SK-N-SH treated with all-trans-retinoic acid at 6 μM for 48 hours (cell line): Measurements from ENCODE around the gene OSBPL9.

Source experiments
- ARNTL ChIP-seq: fragments of 450-650 bp; formaldehyde crosslinking; IDR thresholded peaks from 2 replicates; pipeline ENCODE4 v1.5.0; 2020; ENCODE audit warnings: low read depth, mild to moderate bottlenecking, moderate library complexity, borderline replicate concordance
- CSDC2 ChIP-seq: fragments of 250-450 bp; sonication (Bioruptor Pico); IDR thresholded peaks from 2 replicates; pipeline ENCODE4 v1.5.0; 2020; ENCODE audit warnings: mild to moderate bottlenecking, moderate library complexity
- GLIS3 ChIP-seq: fragments of 250-450 bp; sonication (Bioruptor Pico); IDR thresholded peaks from 2 replicates; pipeline ENCODE4 v1.5.0; 2020; ENCODE audit warnings: mild to moderate bottlenecking, moderate library complexity
- TCF4 ChIP-seq: fragments of 250-450 bp; sonication (Bioruptor Pico); IDR thresholded peaks from 2 replicates; pipeline ENCODE4 v1.8.0; 2021; ENCODE audit warnings: mild to moderate bottlenecking, moderate library complexity, borderline replicate concordance
- ZFP30 ChIP-seq: fragments of 450-650 bp; formaldehyde crosslinking; IDR thresholded peaks from 2 replicates; pipeline ENCODE4 v1.5.0; 2022; ENCODE audit warnings: mild to moderate bottlenecking, moderate library complexity
- ZNF70 ChIP-seq: fragments of 450-650 bp; formaldehyde crosslinking; IDR thresholded peaks from 2 replicates; pipeline ENCODE4 v1.5.0; 2020; ENCODE audit warnings: mild to moderate bottlenecking, moderate library complexity
- TF ChIP-seq, protein P1 (sequence below): fragments of 250-450 bp; sonication (Bioruptor Pico); IDR thresholded peaks from 2 replicates; pipeline ENCODE4 v1.5.1; 2020; ENCODE audit warnings: low read depth, mild to moderate bottlenecking, moderate library complexity
- TF ChIP-seq, protein P2 (sequence below): fragments of 250-450 bp; sonication (Bioruptor Pico); IDR thresholded peaks from 2 replicates; pipeline ENCODE4 v1.8.0; 2021; ENCODE audit warnings: low read depth, mild to moderate bottlenecking, moderate library complexity, borderline replicate concordance

DNA sequence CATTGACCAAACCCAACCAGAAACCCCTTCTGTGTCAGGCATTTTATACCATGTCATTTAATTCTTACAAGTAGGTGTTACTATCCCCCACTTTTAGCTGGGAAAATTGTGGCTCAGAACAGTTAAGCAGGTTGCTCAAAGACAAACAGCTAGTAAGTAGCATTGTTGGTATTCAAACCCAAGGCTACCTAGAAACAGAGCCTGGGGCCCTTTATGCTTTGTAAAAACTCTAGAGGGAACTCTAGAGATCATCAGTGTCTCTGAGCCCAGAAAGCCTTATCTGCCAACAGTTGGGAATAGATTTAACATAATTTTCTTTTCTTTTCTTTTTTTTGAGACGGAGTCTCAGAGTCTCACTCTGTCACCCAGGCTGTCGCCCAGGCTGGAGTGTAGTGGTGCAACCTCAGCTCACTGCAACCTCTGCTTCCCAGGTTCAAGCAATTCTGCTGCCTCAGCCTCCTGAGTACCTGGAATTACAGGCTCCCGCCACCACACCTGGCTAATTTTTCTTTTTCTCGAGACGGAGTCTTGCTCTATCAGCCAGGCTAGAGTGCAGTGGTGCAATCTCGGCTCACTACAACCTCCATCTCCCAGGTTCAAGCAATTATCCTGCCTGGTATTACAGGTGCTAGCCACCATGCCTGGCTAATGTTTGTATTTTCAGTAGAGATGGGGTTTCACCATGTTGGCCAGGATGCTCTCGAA, 48.5 kb upstream of the OSBPL9 start:
- TF ChIP-seq, protein P1, sequence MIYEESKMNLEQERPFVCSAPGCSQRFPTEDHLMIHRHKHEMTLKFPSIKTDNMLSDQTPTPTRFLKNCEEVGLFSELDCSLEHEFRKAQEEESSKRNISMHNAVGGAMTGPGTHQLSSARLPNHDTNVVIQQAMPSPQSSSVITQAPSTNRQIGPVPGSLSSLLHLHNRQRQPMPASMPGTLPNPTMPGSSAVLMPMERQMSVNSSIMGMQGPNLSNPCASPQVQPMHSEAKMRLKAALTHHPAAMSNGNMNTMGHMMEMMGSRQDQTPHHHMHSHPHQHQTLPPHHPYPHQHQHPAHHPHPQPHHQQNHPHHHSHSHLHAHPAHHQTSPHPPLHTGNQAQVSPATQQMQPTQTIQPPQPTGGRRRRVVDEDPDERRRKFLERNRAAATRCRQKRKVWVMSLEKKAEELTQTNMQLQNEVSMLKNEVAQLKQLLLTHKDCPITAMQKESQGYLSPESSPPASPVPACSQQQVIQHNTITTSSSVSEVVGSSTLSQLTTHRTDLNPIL (CRISPR knock-in tag) = no peak
- TF ChIP-seq ZNF70 = no peak
- no peak for TF ChIP-seq ZFP30 (CRISPR knock-in tag)
- no peak for TF ChIP-seq GLIS3 (CRISPR knock-in tag)
- no peak for TF ChIP-seq TCF4 (CRISPR knock-in tag)
- TF ChIP-seq ARNTL (CRISPR knock-in tag) = no peak
- TF ChIP-seq, protein P2, sequence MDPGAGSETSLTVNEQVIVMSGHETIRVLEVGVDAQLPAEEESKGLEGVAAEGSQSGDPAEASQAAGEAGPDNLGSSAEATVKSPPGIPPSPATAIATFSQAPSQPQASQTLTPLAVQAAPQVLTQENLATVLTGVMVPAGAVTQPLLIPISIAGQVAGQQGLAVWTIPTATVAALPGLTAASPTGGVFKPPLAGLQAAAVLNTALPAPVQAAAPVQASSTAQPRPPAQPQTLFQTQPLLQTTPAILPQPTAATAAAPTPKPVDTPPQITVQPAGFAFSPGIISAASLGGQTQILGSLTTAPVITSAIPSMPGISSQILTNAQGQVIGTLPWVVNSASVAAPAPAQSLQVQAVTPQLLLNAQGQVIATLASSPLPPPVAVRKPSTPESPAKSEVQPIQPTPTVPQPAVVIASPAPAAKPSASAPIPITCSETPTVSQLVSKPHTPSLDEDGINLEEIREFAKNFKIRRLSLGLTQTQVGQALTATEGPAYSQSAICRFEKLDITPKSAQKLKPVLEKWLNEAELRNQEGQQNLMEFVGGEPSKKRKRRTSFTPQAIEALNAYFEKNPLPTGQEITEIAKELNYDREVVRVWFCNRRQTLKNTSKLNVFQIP (CRISPR knock-in tag) = no peak
- TF ChIP-seq CSDC2 (CRISPR knock-in tag) = no peak
